Right hindlimb (tissue), 1 donor: Measurements from ENCODE around the gene PIP4K2B.

Source experiments
- DNase-seq: peaks from one replicate; pipeline ENCODE4 v3.0.0-alpha.2; 2018

Gene PIP4K2B

DNA sequence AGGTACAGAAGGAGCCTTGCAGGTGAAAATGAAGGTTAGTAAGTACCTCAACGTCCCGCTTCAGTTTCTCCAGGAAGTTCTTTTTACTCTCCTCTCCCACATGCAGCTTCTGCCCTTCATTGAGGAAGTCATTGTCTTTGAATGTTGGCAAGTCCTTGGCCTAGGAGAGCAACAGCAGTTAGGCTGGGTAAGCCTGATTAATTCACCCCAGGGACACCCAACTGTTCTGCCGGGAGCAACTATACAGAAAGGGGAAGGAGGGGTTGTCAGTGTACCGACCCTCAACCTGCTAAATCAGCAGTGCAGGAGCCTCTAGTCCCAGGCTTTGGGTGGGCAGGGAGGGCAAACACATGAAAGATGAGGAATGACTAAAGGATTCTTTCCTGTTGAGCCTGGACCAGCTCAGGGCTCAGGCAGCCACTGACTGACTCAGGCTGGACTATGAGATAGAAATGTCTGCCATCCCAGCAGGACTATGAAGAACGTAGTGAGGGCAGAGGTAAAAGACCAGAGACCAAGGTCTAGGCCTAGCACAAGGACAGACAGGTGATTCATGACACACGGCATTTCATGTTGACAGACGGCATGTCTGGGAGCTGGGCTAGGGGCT lies 21.6 kb downstream of the PIP4K2B start:
- no peak for DNase-seq

DNA sequence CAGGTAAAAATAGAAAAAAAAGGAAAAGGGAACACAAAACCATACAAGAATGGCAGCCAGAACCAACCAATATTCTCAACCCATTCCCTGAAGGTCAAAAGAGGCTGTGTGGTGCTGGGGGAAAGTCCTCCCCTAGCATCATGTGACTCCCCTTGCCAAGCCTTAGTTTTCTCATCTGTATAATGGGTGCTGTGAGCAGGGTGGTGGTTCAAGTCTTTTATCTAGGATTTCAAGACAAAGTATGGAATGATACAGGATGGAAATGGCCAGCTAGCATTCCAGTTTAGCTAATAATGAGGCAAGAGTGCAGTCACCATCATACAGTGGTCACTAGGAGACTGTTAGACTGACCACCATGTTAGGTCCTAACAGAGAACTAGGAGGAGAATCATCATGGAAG lies 26.1 kb downstream of the PIP4K2B start:
- DNase-seq, result no peak

DNA sequence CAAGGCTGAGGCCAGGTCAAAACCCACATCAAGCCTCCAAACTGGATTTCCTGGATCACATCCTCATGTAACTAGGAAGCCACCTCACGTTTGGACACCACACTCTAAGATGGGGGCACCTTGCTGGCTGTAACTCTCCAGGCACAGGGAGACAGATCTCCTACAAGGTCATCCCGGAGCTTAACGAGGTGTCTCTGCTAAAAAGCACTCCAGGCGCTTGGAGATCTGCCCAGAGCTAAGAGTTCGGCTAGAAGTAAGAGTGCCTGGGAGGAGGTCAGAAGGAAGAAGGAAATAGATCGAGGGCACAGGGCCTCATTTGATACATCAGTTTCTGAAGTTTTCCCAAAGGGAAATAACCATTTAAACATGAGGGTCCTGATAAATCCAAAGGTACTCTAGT lies 30.9 kb downstream of the PIP4K2B start:
- no peak for DNase-seq

DNA sequence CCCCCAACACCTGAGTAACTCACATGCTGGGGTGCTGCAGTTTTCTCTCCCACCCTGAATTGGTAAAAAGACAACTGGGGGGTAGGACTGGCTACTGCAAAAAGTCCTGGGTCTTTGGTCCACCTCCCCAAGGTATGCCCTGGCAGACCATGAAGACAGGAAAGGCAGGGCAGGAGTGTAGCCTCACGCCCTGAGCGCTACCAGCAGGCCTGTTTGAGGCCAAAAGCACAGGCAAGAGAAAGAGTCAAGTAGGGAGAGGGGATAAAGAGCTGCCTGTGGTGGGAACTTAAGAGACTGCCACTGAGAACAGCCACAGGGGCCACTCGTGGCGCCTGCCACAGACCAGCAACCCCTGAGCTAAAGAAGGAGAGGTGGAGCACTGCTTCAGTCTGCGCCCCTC lies 33.0 kb downstream of the PIP4K2B start:
- DNase-seq, result no peak

DNA sequence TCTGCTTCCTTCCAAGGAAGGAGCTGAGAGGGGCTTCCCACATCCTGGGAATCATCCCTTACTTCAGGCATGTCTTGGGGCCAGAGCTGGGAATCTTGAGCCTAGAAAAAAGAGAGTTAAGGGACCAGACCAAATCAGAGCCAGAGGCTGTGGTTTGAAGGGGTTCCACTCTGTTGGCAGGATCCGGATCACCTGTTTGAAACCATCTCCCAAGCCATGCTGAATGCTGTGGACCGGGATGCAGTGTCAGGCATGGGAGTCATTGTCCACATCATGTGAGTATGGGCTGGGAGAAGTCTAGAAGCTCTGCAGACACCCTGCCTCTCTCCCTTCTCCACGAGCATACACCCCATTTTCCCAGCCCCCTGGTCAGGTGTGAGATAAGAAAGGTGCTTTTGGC lies 37.1 kb downstream of the PIP4K2B start:
- no peak for DNase-seq

DNA sequence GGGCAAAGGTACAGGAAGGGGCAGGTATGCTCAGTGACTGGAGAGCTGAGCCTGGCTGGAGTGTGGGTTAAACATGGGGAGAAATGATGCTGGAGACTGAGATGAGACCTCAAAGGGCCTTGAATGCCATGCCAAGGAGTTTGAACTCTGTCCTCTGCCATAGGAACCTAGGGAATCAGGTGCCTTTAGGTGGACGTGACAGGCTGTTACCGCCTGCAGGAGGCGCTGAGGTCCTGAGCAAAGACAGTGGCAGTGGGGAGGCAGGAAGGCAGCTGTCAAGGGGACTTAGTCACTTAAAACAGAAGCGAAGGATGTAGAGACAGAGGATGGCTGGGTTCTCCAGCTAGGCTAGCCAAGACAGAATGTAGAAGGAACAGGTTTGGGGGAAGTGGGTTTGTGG lies 37.7 kb downstream of the PIP4K2B start:
- no peak for DNase-seq

DNA sequence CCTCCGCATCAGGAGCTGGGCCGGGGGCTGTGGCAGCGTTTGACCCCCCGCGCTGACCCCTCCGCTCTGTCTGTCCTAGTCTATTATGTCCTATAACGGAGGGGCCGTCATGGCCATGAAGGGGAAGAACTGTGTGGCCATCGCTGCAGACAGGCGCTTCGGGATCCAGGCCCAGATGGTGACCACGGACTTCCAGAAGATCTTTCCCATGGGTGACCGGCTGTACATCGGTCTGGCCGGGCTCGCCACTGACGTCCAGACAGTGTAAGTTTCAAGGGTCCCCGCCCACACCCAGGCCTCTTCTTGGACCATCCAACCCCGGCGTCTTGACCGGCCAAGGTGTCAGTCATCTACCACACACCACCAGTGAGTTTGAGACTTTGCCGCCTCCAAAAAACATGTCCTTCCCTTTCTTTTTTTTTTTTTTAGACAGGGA lies 46.3 kb downstream of the PIP4K2B start:
- no peak for DNase-seq

DNA sequence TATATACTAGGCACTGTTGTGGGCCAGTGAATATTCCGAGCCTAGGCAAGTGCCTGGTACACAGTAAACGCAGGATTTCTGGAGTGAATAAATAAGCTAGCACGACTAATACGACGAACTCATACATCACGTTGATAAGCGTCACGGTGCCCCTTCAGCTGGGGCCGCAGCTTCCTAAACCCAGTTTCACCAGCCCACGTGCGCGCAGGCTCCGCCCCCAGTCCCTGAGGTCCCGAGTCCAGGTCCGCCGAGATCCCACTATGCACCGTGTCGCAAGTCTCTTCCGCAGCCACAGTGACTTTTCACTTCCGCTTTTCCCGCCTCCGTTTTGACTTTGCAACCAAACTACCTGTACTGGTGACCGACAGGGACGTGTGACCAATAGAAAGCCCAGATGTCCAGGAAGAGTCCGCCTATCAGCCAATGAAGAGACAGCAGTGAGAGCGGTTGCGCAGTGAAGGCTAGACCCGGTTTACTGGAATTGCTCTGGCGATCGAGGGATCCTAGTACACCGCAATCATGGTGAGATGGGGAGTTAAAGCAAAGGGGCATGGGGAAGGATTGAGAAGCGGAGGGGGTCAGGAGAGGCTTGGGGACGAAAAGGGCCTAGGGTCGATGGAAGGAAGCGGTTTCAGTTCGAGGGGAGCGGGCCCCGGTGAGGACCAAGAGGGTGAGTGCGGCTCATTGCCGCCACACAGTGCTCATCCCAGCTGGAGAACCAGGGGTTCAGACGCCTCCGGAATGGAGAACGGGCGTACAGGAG lies 46.9 kb downstream of the PIP4K2B start, which contains the start of gene PSMB3:
TSS of gene PSMB3 (plus strand) at position 434 of the 763 bp plus-strand sequence. CDS start at position 520, 86 bp downstream.
- peak; percentile 98 for DNase-seq

DNA sequence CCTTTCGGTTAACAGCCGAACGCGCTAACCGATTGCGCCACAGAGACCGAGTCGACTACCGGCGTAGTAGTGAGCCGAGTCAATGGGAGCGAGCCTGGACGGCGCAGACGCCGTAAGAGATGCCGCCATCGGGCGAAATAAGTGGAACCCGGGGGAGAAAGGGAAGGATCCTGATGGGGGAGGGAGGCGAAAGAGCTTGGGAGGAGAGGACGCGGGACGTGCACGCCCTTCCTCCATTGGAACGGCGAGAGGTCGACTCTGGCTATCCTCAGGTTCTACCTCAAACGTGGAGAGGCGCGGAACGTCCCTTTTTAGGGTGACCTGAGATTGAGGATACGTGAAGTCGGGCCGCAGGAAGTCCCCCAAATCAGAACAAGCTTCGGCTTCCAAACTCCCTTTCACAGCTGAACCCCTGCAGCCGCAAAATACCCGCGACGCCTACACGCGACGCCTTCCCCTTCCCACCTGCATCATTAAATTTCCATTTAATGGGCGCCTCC lies 47.5 kb downstream of the PIP4K2B start:
- peak; percentile 90 for DNase-seq

DNA sequence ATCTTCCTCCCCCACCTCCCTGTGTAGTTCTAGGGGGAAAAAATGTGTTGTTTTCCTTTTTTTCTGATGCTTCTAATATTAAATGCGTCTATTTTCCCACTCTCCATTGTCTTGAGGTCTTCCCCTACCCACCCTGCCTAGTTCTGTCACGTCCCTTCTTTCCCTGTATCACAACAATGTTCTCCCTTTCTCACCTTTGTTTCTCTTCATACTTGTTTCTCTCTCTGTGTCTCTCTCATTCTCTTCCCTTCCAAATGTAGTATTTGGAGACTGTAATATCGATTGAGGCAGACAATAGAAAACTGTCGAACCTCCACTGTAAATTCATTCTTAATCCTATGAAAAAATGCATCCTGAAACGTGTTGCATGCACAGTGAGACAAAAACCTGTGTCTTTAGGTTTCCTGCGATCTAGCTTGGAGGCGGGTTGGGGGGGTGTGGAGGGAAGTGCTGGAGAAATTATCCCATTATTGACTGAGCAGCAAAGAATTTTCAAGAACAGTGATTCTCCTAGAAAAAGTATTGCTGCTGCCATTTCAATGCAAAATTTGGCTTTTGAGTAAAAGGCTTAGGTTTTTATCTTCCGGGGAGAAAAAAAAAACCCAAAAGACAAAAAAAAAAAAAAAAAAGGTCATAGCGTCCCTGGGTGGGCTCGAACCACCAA lies 48.1 kb downstream of the PIP4K2B start:
- DNase-seq, result no peak

DNA sequence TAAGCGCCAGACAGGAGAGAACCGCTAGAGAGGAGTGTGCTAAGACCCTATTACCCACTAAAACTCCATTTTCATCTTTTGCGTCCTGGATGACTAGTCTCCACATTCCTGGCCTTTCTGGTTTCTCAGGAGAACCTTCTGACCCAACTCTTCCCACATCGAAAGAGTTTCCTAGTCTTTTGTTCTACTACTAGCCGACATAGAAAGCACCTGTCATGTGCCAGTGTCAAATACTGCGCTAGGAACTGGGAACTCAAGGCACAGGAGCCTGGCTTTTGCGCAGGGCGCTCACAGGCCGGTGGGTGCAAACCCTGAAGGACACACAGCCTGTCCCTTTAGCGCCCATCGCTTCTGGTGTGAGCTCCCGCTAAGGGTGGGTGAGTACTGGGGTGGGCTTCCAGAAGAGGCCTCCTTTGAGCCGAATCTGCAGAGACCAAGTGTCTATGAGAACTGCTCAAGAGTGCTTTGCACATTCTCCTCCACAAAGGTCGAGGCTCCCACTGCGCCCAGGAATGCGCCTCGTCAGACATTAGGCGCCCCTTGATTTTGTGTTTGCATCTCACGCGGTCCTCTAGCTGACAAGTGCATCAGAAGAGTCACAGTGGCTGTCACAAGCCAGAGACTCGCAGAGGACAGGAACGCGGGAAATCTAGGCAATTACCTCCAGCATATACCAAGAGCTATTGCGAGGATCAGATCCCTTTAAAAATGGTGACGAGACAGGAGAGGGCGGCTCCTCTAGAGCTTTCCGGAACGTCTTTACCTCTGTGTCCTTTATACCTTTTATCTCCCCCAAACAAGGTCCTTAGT lies 48.8 kb downstream of the PIP4K2B start:
- DNase-seq, result peak; percentile 32

DNA sequence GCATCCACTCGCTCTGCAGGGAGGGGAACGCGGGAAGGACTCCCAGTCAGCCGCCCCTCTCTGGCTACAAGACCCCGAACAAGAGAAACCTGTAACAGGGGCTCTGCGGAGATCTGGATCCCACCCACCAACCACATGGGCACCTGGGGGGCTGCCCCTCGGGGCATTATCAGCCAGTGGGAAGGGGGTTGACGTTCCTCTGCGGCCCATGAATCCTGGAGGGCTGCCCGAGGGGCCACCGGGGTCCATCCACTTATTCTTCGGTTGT lies 49.4 kb downstream of the PIP4K2B start:
- DNase-seq, result no peak

DNA sequence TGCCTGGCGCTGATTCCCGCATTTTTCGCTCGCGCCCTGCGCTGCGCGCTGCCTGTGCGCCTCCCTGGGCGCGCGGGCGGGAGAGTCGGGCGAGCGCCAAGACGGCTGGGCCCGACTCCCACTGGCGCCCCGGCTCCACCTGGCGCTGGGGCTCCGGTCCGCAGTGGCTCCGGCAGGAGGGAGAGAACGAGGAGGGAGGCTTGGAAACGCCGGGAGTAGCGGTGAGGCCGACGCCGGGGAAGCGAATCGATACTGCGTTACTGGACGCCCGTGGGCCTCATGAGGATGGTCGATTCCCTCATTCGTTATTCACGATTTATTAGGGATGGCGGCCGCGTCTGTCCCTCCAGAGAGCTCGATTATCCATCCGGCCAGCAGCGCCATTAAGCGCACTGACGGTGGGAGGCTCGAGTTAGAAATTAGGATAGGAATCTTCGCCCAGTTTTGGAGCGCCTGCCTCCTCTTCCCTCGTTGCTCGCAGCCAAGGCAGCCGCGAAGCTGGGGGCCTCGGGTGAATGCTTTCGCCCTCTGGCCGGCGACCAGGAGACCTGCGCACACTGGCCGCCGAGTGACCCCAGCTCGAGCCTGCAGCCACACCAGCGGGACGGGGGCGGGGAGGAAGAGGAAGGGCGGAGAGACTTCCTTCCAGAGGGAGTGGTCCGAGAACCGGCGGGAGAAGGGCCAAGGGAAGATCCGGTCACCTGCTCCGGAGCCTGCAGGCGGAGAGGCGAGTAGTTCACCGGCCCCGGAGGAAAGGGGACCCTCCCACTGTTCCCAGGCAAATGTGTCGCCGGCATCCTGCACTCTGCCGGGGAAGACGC lies 49.9 kb downstream of the PIP4K2B start:
- peak; percentile 93 for DNase-seq

DNA sequence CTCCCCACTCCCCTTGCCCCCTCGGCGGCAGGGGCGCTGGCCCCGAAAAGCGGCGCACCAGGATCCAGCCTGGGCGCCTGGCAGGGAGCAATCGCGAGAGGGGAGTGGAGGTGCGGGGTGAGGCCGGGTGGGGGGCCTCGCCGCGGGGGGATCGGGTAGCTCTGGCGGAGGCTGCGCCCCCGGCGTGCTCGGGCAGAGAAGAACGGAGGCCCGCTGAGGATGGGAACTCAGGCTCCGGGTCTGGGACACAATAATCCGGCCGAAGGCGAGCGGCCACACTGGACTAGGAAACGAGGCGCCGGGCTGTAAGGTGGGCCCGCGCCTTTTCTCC lies 50.5 kb downstream of the PIP4K2B start:
- DNase-seq, result no peak

DNA sequence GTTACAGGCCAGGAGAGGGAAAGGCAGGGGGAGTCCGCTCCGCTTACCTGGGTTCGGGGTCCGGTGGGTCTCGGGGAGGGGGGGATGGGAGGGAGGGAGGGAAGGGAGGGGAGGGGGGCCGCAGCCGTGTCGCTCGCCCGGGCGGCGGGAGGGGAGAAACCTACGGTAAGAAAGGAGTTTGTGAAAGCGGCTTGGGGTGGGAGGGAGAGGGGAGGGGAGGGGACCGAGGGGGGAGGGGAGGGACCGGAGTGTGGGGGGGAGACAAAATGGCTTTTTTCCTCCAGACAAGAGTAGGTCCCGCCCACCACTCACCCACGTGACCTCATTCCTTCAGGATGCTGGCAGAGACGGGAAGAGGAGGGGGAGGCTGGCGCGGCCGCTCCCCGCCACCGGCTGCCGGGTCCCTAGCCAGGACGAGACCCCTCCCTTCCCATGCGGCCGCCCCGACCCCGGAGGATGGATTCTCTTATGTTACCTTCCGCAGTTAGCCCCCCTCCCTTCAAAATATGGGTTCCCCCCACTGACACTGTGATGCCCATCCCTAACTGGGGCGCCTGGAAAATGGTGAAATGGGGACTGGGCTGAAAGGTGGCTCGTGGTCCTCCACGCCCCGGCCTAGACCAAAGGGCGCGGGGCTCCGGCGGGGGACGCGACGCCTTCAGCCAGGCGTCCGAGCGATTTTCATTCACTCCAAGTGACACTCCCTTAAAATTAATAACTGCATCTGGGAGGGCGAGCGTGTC lies 51.0 kb downstream of the PIP4K2B start, which contains the start of gene PCGF2:
TSS of gene PCGF2 (minus strand) at position 188 of the 743 bp plus-strand sequence. CDS start 7,934 bp downstream, outside the sequence.
- DNase-seq, result peak; percentile 95

DNA sequence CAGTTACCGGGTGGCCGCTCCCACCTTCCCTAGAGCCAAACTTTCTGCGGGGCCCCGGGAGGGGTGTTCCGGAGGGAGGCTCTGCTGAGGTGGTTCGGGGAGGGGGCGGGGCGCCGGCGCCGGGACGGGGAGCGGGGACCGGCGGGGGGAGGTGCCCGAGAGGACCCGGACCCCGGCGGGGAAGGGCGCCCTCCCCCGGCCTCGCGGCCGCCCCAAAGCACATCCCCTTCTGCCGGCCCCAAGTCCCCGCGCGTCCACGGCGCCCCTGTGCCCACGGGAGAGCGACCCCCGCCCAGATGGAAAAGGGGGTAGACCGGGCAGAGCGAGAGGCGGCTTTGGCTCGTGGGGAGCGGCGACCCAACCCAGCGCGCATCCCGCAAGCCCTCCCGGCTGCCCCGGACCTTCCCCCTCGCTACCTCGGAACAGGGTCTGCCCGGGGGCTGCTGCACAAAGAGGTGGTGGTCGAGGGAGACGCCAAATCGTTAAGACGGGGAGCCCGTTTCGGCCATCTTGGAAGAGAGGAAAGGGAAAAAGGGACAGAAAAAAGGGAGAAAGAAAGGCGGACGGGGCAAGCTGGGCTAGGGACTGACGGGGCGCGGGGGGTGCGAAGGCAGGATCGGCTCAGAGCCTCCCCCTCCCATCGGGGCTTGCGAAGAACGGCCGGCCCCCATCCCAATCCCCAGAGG lies 51.8 kb downstream of the PIP4K2B start:
- DNase-seq, result peak; percentile 79

DNA sequence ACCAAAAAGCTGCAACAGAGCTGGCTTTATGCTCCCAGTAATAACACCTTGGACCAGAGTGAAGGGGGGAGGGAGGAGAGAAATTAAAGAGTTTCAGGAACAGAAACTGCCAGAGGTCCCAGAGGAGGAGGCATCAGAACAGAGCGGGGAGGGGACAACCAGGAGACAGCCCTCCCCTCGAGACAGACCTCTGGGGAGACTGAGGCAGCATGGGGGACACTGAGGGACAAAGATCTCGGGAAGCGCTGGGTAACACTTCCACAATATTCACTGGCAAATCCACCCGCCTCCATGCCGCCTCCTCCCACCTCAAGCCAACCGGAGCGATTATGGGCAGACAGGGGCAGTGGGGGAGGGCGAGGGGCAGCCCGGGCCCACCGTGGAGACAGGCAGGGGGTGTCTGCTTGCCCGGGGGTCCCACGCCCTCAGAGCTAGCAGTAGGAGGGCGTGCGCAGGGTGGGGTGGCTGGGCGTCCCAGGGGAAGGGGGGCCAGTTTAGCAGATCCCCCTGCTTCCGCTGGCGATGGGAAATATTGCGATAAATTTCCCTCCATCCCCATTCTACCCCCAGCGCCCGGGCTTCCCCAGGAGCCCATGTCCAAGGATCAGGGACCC lies 52.4 kb downstream of the PIP4K2B start:
- no peak for DNase-seq

DNA sequence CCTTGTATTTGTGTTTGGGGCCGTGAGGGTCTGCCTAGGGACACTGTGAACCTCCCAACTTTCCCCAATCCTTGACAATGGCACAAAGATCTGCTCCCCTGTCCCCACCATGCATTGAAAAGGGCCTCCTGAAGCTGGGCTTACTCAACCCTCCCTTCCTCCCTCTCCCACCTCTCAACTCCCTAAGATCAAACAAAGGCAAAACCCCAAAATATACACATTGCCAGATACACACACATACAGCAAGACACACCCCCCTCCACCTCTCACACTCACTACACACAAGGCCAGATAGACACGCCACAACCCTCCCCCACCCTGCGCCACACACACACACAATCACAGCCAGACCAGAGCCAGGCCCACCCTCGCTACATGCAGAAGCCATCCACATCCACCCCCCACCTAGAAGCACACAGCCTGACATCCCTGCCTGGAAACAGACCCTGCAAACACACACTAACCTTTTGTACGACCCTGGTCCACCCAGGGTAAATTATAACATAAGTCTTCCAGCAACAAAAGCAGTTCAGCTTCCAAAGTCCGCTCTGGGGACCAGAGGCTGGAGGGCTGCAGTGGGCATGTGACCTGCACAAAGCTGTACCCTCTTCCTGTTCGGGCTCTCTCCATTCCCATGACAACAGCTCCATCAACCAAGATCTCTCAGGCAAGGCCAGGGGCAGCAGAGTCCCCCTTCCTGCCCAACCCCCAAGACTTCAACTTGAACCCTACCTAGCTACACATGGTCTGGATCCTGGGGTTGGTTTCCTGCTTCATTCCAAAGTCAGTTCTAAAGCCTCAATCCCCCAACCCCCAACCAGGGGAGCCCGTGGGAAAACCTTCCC lies 53.1 kb downstream of the PIP4K2B start:
- DNase-seq, result peak; percentile 45

DNA sequence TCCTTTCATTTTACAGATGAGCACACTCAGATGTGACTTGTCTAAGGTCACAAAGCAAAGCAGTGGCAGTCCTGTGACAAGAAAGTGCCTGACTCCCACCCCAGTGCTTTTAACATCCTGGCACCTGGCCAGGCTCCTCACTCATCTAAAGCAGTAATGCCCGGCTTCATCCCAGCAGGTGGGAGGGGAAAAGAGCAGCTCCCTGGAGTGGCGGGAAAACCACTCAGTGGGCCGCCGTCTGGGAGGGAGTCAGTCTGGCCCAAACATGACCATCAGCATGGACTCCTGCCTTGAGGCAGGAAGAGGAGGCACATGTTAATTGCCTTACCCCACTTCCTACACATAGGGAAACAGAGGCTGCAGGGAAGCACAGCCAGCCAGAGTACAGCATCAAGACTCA lies 53.8 kb downstream of the PIP4K2B start:
- DNase-seq, result peak; percentile 27
